H9 (cell line): ENCODE measurements around the gene DHRSX. TPM values are rescaled to one million over a fixed set of nuclear protein-coding genes. Genes with fewer than 3 reads are reported as not detected.

Experiments used
- DNase-seq: peaks from one replicate; pipeline ENCODE4 v3.0.0-alpha.2; 2017
- H2AFZ ChIP-seq: one replicate; pipeline ENCODE4 v1.6.1; 2013; ENCODE audit warnings: mild to moderate bottlenecking, low read length, control low read depth, moderate library complexity
- H2AK5ac ChIP-seq: 2 replicates; pipeline ENCODE4 v1.6.1; 2013; ENCODE audit warnings: low read length, control low read depth, mixed read lengths; ENCODE audit not compliant: insufficient read length
- H2BK120ac ChIP-seq: one replicate; pipeline ENCODE4 v1.6.1; 2013; ENCODE audit warnings: low read depth, mild to moderate bottlenecking, low read length, control low read depth, inconsistent platforms; ENCODE audit not compliant: poor library complexity, severe bottlenecking
- H2BK12ac ChIP-seq: 2 replicates; pipeline ENCODE4 v1.6.1; 2013; ENCODE audit warnings: low read length, control low read depth, mixed read lengths, low read depth; ENCODE audit not compliant: insufficient read length
- H2BK15ac ChIP-seq: 2 replicates; pipeline ENCODE4 v1.6.1; 2013; ENCODE audit warnings: low read depth, low read length, control low read depth
- H2BK20ac ChIP-seq: one replicate; pipeline ENCODE4 v1.6.1; 2013; ENCODE audit warnings: low read depth, mild to moderate bottlenecking, low read length, control low read depth, inconsistent platforms; ENCODE audit not compliant: poor library complexity, severe bottlenecking
- H2BK5ac ChIP-seq: 2 replicates; pipeline ENCODE4 v1.6.1; 2013; ENCODE audit warnings: low read length, control low read depth, mixed read lengths; ENCODE audit not compliant: insufficient read length
- H3K14ac ChIP-seq: 2 replicates; pipeline ENCODE4 v1.6.1; 2013; ENCODE audit warnings: low read length, control low read depth; ENCODE audit not compliant: insufficient read depth
- H3K18ac ChIP-seq: 2 replicates; pipeline ENCODE4 v1.6.1; 2013; ENCODE audit warnings: low read depth, mild to moderate bottlenecking, mixed read lengths, low read length, control low read depth; ENCODE audit not compliant: insufficient read length
- H3K23ac ChIP-seq: 2 replicates; pipeline ENCODE4 v1.6.1; 2013; ENCODE audit warnings: low read length, control low read depth, mixed read lengths, low read depth; ENCODE audit not compliant: insufficient read length
- H3K23me2 ChIP-seq: 2 replicates; pipeline ENCODE4 v1.6.1; 2013; ENCODE audit warnings: low read depth, mild to moderate bottlenecking, mixed read lengths, low read length, control low read depth; ENCODE audit not compliant: insufficient read length, poor library complexity, severe bottlenecking
- H3K27ac ChIP-seq: 2 replicates; pipeline ENCODE4 v1.5.1; 2013; ENCODE audit warnings: low read length, control low read depth, mixed read lengths, low read depth; ENCODE audit not compliant: insufficient read length
- H3K27me3 ChIP-seq: 2 replicates; pipeline ENCODE4 v1.6.1; 2013; ENCODE audit warnings: low read length, control low read depth, inconsistent platforms; ENCODE audit not compliant: insufficient read depth
- H3K4ac ChIP-seq: 2 replicates; pipeline ENCODE4 v1.6.1; 2013; ENCODE audit warnings: low read depth, mild to moderate bottlenecking, control low read depth, inconsistent platforms, low read length, moderate library complexity
- H3K4me1 ChIP-seq: 2 replicates; pipeline ENCODE4 v1.6.1; 2013; ENCODE audit warnings: low read length, control low read depth, inconsistent platforms; ENCODE audit not compliant: insufficient read depth
- H3K4me2 ChIP-seq: 2 replicates; pipeline ENCODE4 v1.6.1; 2013; ENCODE audit warnings: low read length, control low read depth, mixed read lengths; ENCODE audit not compliant: insufficient read length, insufficient read depth
- H3K56ac ChIP-seq: 2 replicates; pipeline ENCODE4 v1.6.1; 2013; ENCODE audit warnings: low read depth, mild to moderate bottlenecking, mixed read lengths, low read length, control low read depth; ENCODE audit not compliant: insufficient read length
- H3K79me1 ChIP-seq: 2 replicates; pipeline ENCODE4 v1.6.1; 2013; ENCODE audit warnings: low read depth, mild to moderate bottlenecking, moderate library complexity, low read length, control low read depth, inconsistent platforms; ENCODE audit not compliant: insufficient read depth, poor library complexity, severe bottlenecking
- H3K79me2 ChIP-seq: 2 replicates; pipeline ENCODE4 v1.6.1; 2013; ENCODE audit warnings: low read length, control low read depth, inconsistent platforms; ENCODE audit not compliant: insufficient read depth
- H3K9ac ChIP-seq: 2 replicates; pipeline ENCODE4 v1.6.1; 2013; ENCODE audit warnings: low read length, control low read depth, mixed read lengths; ENCODE audit not compliant: insufficient read length; ENCODE audit errors: extremely low read depth
- H3K9me3 ChIP-seq: one replicate; pipeline ENCODE4 v1.6.1; 2013; ENCODE audit warnings: low read depth, low read length, inconsistent platforms; ENCODE audit not compliant: control insufficient read depth
- H3T11ph ChIP-seq: one replicate; pipeline ENCODE4 v1.6.1; 2013; ENCODE audit warnings: mild to moderate bottlenecking, low read length, control low read depth, inconsistent platforms
- H4K20me1 ChIP-seq: one replicate; pipeline ENCODE4 v1.6.1; 2013; ENCODE audit not compliant: control insufficient read depth, insufficient read length, insufficient read depth
- H4K5ac ChIP-seq: 2 replicates; pipeline ENCODE4 v1.6.1; 2013; ENCODE audit warnings: low read depth, mild to moderate bottlenecking, mixed read lengths, low read length, control low read depth; ENCODE audit not compliant: insufficient read length
- H4K8ac ChIP-seq: replicated peaks from 2 replicates; pipeline ENCODE4 v1.6.1; 2013; ENCODE audit warnings: low read length, control low read depth, mixed read lengths, low read depth; ENCODE audit not compliant: insufficient read length
- H4K91ac ChIP-seq: 2 replicates; pipeline ENCODE4 v1.6.1; 2013; ENCODE audit warnings: low read depth, mild to moderate bottlenecking, moderate library complexity, mixed read lengths, low read length, control low read depth; ENCODE audit not compliant: insufficient read length
- H3K27ac Mint-ChIP-seq, 3 experiments: 2 replicates in 2 of 3; 3 replicates in 1 of 3; pipeline ENCODE4 v1.8.0; 2020 to 2021; ENCODE audit warnings: mixed read lengths in 3 of 3, mild to moderate bottlenecking in 1 of 3, moderate library complexity in 1 of 3
- H3K27me3 Mint-ChIP-seq: 2 replicates; pipeline ENCODE4 v1.8.0; 2021; ENCODE audit warnings: low read depth, mild to moderate bottlenecking, moderate library complexity, mixed read lengths
- H3K36me3 Mint-ChIP-seq, 3 experiments: 2 replicates in 2 of 3; 3 replicates in 1 of 3; pipeline ENCODE4 v1.8.0; 2020 to 2021; ENCODE audit warnings: low read depth in 3 of 3, mixed read lengths in 3 of 3; ENCODE audit not compliant: insufficient read depth in 1 of 3
- H3K4me1 Mint-ChIP-seq, 2 experiments: 2 replicates each; pipeline ENCODE4 v1.8.0; 2020; ENCODE audit warnings: mixed read lengths in 2 of 2
- H3K4me3 Mint-ChIP-seq, 2 experiments: 2 replicates in 1 of 2; 3 replicates in 1 of 2; pipeline ENCODE4 v1.8.0; 2020 to 2021; ENCODE audit warnings: mild to moderate bottlenecking in 2 of 2, mixed read lengths in 2 of 2, moderate library complexity in 1 of 2
- H3K9me3 Mint-ChIP-seq, 2 experiments: 2 replicates in 1 of 2; 3 replicates in 1 of 2; pipeline ENCODE4 v1.8.0; 2020; ENCODE audit warnings: mild to moderate bottlenecking in 2 of 2, mixed read lengths in 2 of 2, moderate library complexity in 1 of 2
- CTCF ChIP-seq: fragments of 200-600 bp; sonication (generic); conservative IDR thresholded peaks from 3 replicates; pipeline ENCODE4 v1.8.0; 2021; ENCODE audit warnings: antibody characterized with exemption, mild to moderate bottlenecking
- WGBS: extraction: QIAGEN DNeasy Blood & Tissue Kit; methylation state at CpG from one replicate; pipeline ENCODE4 v1.1.7; 2013; ENCODE audit warnings: missing lambda C conversion rate, low lambda C conversion rate, mixed read lengths; ENCODE audit not compliant: insufficient read length; ENCODE audit errors: extremely low coverage; 5-methylcytosine and 5-hydroxymethylcytosine counted together
- total RNA-seq: library from RNA; stranded (reverse); gene quantifications from 2 replicates; pipeline ENCODE4 v1.2.1, GENCODE V29; 2021

DHRSX gene
- total RNA-seq, 1 experiment from 2014 or later = 44.0 TPM

- Histone ChIP-seq H3K4me2 (no peak overlapping the region), H2BK15ac (no peak overlapping the region), H3K18ac (no peak overlapping the region), H4K5ac (no peak overlapping the region), H2BK20ac (no peak overlapping the region), H3K23ac (no peak overlapping the region), H4K91ac (no peak overlapping the region), H3K23me2 (no peaks in the 10 kb centered on the region), H3K14ac (no peak overlapping the region), H3K4me1 (no peaks in the 10 kb centered on the region; the same call in 1 of the 2 replicates), H2BK120ac (no peak overlapping the region), H3K27me3 (no peaks in the 10 kb centered on the region), H4K20me1 (no peaks in the 10 kb centered on the region), H2BK5ac (no peak overlapping the region), H3K9ac (no peak overlapping the region), H4K8ac (no peak overlapping the region), H3K4ac (no peak overlapping the region), H3K56ac (no peak overlapping the region), H2AK5ac (no peak overlapping the region), H3K79me2 (no peaks in the 10 kb centered on the region), H3K27ac (no peak overlapping the region), H2AFZ (no peak overlapping the region), H3K79me1 (no peaks in the 10 kb centered on the region), H3T11ph (no peak overlapping the region), H2BK12ac (no peak overlapping the region), H3K9me3 (no peaks in the 10 kb centered on the region)
- H3K27ac Mint-ChIP-seq = peak overlapping the region in 2 of 3 experiments; percentile 20 to 39; a peak in 2 of 7 replicates
- peaks cover 16 to 20% of the 10 kb centered on the region in 2 experiments for H3K4me1 Mint-ChIP-seq
- peaks cover 27 to 46% (median 40%) of the 10 kb centered on the region in 3 experiments for H3K36me3 Mint-ChIP-seq
- WGBS = no CpG with 5 or more reads among the region's 8 CpGs
- no peak for TF ChIP-seq CTCF
- H3K4me3 Mint-ChIP-seq = no peak overlapping the region
- peaks cover 12 to 15% of the 10 kb centered on the region in 2 experiments; a peak in 4 of 5 replicates for H3K9me3 Mint-ChIP-seq
- DNase-seq = no peak
- H3K27me3 Mint-ChIP-seq = no peaks in the 10 kb centered on the region
These were observed 127.2 kb downstream of the DHRSX start for GRCh38 chrX:2373615-2374014.
